ENCODE results near the gene DLGAP1.

The DLGAP1 gene

GRCh38 chr18:3504637-3505036 is 950.5 kb downstream of the DLGAP1 start:
- H3K4me3 ChIP-seq (ENCODE audit: low read depth, low read length, poor library complexity, severe bottlenecking), result no peak overlapping the region
- no peaks in the 10 kb centered on the region for H3F3A ChIP-seq (ENCODE audit: insufficient read depth, low read length)
- H3K4me1 ChIP-seq (ENCODE audit: insufficient read depth, low read length, severe bottlenecking), result no peaks in the 10 kb centered on the region
- H3K9ac ChIP-seq (ENCODE audit: low read length), result no peak overlapping the region
- no peaks in the 10 kb centered on the region for H3K27me3 ChIP-seq (ENCODE audit: insufficient read depth, low read length)
- no peaks in the 10 kb centered on the region for H4K20me1 ChIP-seq (ENCODE audit: insufficient read depth, low read length)
- H3K79me2 ChIP-seq (ENCODE audit: insufficient read depth, low read length), result no peaks in the 10 kb centered on the region
- no peak overlapping the region for H2AFZ ChIP-seq (ENCODE audit: low read length)
- no peak overlapping the region for H3K27ac ChIP-seq (ENCODE audit: low read depth, low read length, poor library complexity, severe bottlenecking)
- H3K4me2 ChIP-seq (ENCODE audit: low read length), result no peak overlapping the region
- TF ChIP-seq CTCF (IDR thresholded peaks at IDR 0.05; ENCODE audit: low read length), result no peak
- no peak for TF ChIP-seq EZH2 (IDR thresholded peaks at IDR 0.05; ENCODE audit: borderline replicate concordance, low read length)
- no peaks in the 10 kb centered on the region for H3K36me3 ChIP-seq (ENCODE audit: insufficient read depth, low read length)
- no peaks in the 10 kb centered on the region for H3K9me2 ChIP-seq (ENCODE audit: low read depth, low read length)
- H3K9me3 ChIP-seq (ENCODE audit: low read length), result no peaks in the 10 kb centered on the region

GRCh38 chr18:3502650-3503049 is 952.5 kb downstream of the DLGAP1 start:
- Histone ChIP-seq H2AFZ (ENCODE audit: low read length) (no peak overlapping the region), H3K27me3 (ENCODE audit: insufficient read depth, low read length) (no peaks in the 10 kb centered on the region), H3K36me3 (ENCODE audit: insufficient read depth, low read length) (no peaks in the 10 kb centered on the region), H3K9me2 (ENCODE audit: low read depth, low read length) (no peaks in the 10 kb centered on the region), H3K4me3 (ENCODE audit: low read depth, low read length, poor library complexity, severe bottlenecking) (no peak overlapping the region), H3K4me2 (ENCODE audit: low read length) (no peak overlapping the region), H4K20me1 (ENCODE audit: insufficient read depth, low read length) (no peaks in the 10 kb centered on the region), H3F3A (ENCODE audit: insufficient read depth, low read length) (no peaks in the 10 kb centered on the region), H3K79me2 (ENCODE audit: insufficient read depth, low read length) (no peaks in the 10 kb centered on the region), H3K9me3 (ENCODE audit: low read length) (no peaks in the 10 kb centered on the region), H3K27ac (ENCODE audit: low read depth, low read length, poor library complexity, severe bottlenecking) (no peak overlapping the region), H3K4me1 (ENCODE audit: insufficient read depth, low read length, severe bottlenecking) (peaks cover 7% of the 10 kb centered on the region), H3K9ac (ENCODE audit: low read length) (no peak overlapping the region)
- no peak for TF ChIP-seq EZH2 (IDR thresholded peaks at IDR 0.05; ENCODE audit: borderline replicate concordance, low read length)
- TF ChIP-seq CTCF (IDR thresholded peaks at IDR 0.05; ENCODE audit: low read length), result no peak

GRCh38 chr18:3500016-3500415 is 955.1 kb downstream of the DLGAP1 start:
- H3K4me1 ChIP-seq (ENCODE audit: insufficient read depth, low read length, severe bottlenecking), result peaks cover 19% of the 10 kb centered on the region
- H4K20me1 ChIP-seq (ENCODE audit: insufficient read depth, low read length), result no peaks in the 10 kb centered on the region
- no peaks in the 10 kb centered on the region for H3K9me2 ChIP-seq (ENCODE audit: low read depth, low read length)
- H2AFZ ChIP-seq (ENCODE audit: low read length), result no peak overlapping the region
- no peaks in the 10 kb centered on the region for H3K79me2 ChIP-seq (ENCODE audit: insufficient read depth, low read length)
- no peak overlapping the region for H3K27ac ChIP-seq (ENCODE audit: low read depth, low read length, poor library complexity, severe bottlenecking)
- H3K4me2 ChIP-seq (ENCODE audit: low read length), result no peak overlapping the region
- H3F3A ChIP-seq (ENCODE audit: insufficient read depth, low read length), result no peaks in the 10 kb centered on the region
- no peak overlapping the region for H3K9ac ChIP-seq (ENCODE audit: low read length)
- TF ChIP-seq CTCF (IDR thresholded peaks at IDR 0.05; ENCODE audit: low read length), result no peak
- no peak for TF ChIP-seq EZH2 (IDR thresholded peaks at IDR 0.05; ENCODE audit: borderline replicate concordance, low read length)
- no peak overlapping the region for H3K4me3 ChIP-seq (ENCODE audit: low read depth, low read length, poor library complexity, severe bottlenecking)
- no peaks in the 10 kb centered on the region for H3K9me3 ChIP-seq (ENCODE audit: low read length)
- H3K27me3 ChIP-seq (ENCODE audit: insufficient read depth, low read length), result no peaks in the 10 kb centered on the region
- no peaks in the 10 kb centered on the region; the same call in 1 of the 2 replicates for H3K36me3 ChIP-seq (ENCODE audit: insufficient read depth, low read length)

Data from OCI-LY1 (cell line).